Type B pancreatic cell (in vitro differentiated cells): Measurements from ENCODE around the gene MIR17HG. TPM values are rescaled to one million over a fixed set of nuclear protein-coding genes. Genes with fewer than 3 reads are reported as not detected.
A peak's percentile ranks its signal among the peaks of the same experiment; 100 is the strongest.

Source experiments
- DNase-seq: peaks from one replicate; pipeline ENCODE4 v3.0.0; 2021; ENCODE audit warnings: mixed read lengths; ENCODE audit not compliant: unreplicated experiment; ENCODE audit errors: extremely low spot score
- H3K27ac Mint-ChIP-seq: 2 replicates; pipeline ENCODE4 v1.8.0; 2021; ENCODE audit warnings: mild to moderate bottlenecking, mixed read lengths
- H3K27me3 Mint-ChIP-seq: 2 replicates; pipeline ENCODE4 v1.8.0; 2021; ENCODE audit warnings: mixed read lengths
- H3K36me3 Mint-ChIP-seq: 2 replicates; pipeline ENCODE4 v1.8.0; 2021; ENCODE audit warnings: mixed read lengths
- H3K4me1 Mint-ChIP-seq: one replicate; pipeline ENCODE4 v1.8.0; 2021; ENCODE audit warnings: mixed read lengths; ENCODE audit not compliant: unreplicated experiment
- H3K4me3 Mint-ChIP-seq: 2 replicates; pipeline ENCODE4 v1.8.0; 2021; ENCODE audit warnings: mild to moderate bottlenecking, mixed read lengths
- H3K9me3 Mint-ChIP-seq: 2 replicates; pipeline ENCODE4 v1.8.0; 2021; ENCODE audit warnings: mixed read lengths
- CTCF ChIP-seq: fragments of 200-600 bp; sonication (generic); conservative IDR thresholded peaks from 2 replicates; pipeline ENCODE4 v1.5.0; 2021; ENCODE audit warnings: antibody characterized with exemption, mild to moderate bottlenecking
- total RNA-seq: library from RNA; stranded (reverse); gene quantifications from 2 replicates; pipeline ENCODE4 v1.2.1, GENCODE V29; 2021; ENCODE audit warnings: low replicate concordance

The MIR17HG gene
- total RNA-seq, 1 donor from 2014 or later, result 21.8 TPM

GRCh38 chr13:91399189-91400062 is 51.9 kb downstream of the MIR17HG start:
- peaks cover 8% of the 10 kb centered on the region for H3K4me1 Mint-ChIP-seq
- no peak for DNase-seq
- peak overlapping the region; percentile 82 for H3K4me3 Mint-ChIP-seq
- H3K36me3 Mint-ChIP-seq, result no peaks in the 10 kb centered on the region
- no peak for TF ChIP-seq CTCF
- H3K27me3 Mint-ChIP-seq, result peaks cover 84% of the 10 kb centered on the region
- H3K9me3 Mint-ChIP-seq, result no peaks in the 10 kb centered on the region
- H3K27ac Mint-ChIP-seq, result no peak overlapping the region

GRCh38 chr13:91400063-91400399 is 52.5 kb downstream of the MIR17HG start:
- no peaks in the 10 kb centered on the region for H3K36me3 Mint-ChIP-seq
- H3K4me3 Mint-ChIP-seq, result peak overlapping the region; percentile 82
- H3K27me3 Mint-ChIP-seq, result peaks cover 78% of the 10 kb centered on the region

GRCh38 chr13:91400671-91401070 is 53.2 kb downstream of the MIR17HG start:
- Mint-ChIP-seq H3K9me3 (no peaks in the 10 kb centered on the region), H3K4me1 (peaks cover 8% of the 10 kb centered on the region), H3K4me3 (peak overlapping the region; percentile 82), H3K27me3 (peaks cover 72% of the 10 kb centered on the region), H3K36me3 (no peaks in the 10 kb centered on the region), H3K27ac (no peak overlapping the region)
- no peak for TF ChIP-seq CTCF
- no peak for DNase-seq

More at GRCh38 chr13:91400063-91400399, 52.5 kb downstream of the MIR17HG start:
- TF ChIP-seq CTCF, result no peak
- no peaks in the 10 kb centered on the region for H3K9me3 Mint-ChIP-seq
- peaks cover 8% of the 10 kb centered on the region for H3K4me1 Mint-ChIP-seq
- no peak overlapping the region for H3K27ac Mint-ChIP-seq
- no peak for DNase-seq

GRCh38 chr13:91401920-91402319 is 54.4 kb downstream of the MIR17HG start:
- Mint-ChIP-seq H3K4me3 (no peak overlapping the region), H3K36me3 (no peaks in the 10 kb centered on the region), H3K27ac (no peak overlapping the region), H3K9me3 (peaks cover 5% of the 10 kb centered on the region), H3K27me3 (peaks cover 65% of the 10 kb centered on the region), H3K4me1 (peaks cover 8% of the 10 kb centered on the region)
- DNase-seq, result no peak
- no peak for TF ChIP-seq CTCF

Other genes with a start within 250 kb of the MIR17HG start
- 2.8 and 4.2 TPM in 2 replicates for gene GPC5, start 50.9 kb downstream of the MIR17HG start, total RNA-seq